HG03439 (cell line): ENCODE measurements around the gene PTPRT.

Source experiments
- ATAC-seq: cut with Tn5 transposase; IDR thresholded peaks from one replicate; pipeline ENCODE4 v1.9.1; 2021; ENCODE audit warnings: mild to moderate bottlenecking, moderate library complexity; ENCODE audit not compliant: unreplicated experiment

The PTPRT gene

GRCh38 chr20:42740226-42740870 is 449.4 kb downstream of the PTPRT start:
- ATAC-seq: no peak

DNA sequence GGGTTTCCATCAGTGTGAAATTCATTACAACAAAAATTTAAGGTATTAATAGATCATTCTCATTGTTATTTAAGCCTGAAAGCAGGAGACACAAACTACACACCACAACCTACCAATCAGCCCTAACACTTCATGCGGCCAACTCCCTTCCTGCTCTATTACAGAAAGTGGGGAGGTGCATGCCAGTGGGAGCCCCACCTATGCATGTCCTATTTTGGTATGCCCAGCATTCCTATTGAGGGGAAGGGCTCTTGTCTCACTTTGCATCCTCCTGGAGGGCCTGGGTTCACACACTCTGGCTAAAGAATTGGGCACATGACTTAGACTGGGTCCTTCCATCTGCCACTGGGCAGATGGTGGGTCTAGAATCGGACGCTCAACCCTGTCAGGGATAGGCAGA is 450.0 kb downstream of the PTPRT start:
- no peak for ATAC-seq

DNA sequence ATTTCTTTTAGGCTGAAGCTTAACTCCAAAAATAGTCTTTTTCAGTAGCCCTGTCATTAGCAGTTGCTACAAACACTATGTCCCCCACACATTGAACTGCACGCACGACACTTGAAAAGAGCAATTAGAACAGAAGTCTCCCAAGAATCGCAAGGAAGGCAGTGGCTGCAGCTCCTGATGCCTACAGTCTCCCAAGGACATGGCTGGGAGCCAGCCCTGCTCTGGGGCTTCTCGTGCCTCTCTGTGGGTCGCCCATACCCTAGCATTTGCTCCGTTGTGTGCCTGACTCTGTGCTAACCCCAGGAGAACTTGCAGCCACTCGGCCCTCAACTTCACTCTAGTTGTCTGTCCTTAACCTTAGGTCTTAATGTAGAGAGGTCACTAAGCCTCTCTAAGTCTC is 454.2 kb downstream of the PTPRT start:
- ATAC-seq: no peak

DNA sequence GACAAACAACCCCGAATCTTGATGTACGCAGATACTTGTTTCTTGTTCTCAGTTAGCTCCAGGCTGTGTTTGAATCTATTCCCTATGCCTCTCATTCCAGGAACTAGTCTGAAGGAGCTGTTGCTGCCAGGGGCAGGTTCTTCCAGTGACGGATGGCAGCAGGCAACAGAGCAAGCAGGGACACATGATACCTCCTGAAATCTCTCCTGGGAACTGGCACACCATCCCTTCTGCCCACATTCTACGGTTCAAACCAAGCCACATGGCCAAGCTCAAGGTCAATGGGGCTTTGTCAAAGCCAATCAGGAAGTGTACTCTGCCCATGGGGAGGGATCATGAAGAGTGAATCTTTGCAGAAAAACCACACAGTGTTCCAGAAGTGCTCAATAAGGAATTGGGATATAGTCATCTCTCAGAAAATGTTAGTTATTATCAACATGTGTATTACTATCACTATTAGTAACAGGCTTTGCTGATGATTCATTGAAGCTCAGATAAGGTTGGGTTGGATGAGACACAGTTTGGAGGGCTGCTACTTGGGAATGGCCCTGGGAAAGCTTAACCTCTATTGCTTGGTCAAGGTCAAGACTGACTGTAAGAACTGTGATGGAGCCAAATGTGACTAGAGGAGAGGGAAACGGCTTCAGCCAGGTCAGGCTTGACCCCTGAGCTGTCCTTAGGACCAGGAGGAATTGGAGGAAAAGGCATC is 454.9 kb downstream of the PTPRT start:
- ATAC-seq: no peak

GRCh38 chr20:42721923-42722322 is 467.8 kb downstream of the PTPRT start:
- ATAC-seq: no peak

GRCh38 chr20:42714298-42715141 is 475.2 kb downstream of the PTPRT start:
- ATAC-seq: no peak

DNA sequence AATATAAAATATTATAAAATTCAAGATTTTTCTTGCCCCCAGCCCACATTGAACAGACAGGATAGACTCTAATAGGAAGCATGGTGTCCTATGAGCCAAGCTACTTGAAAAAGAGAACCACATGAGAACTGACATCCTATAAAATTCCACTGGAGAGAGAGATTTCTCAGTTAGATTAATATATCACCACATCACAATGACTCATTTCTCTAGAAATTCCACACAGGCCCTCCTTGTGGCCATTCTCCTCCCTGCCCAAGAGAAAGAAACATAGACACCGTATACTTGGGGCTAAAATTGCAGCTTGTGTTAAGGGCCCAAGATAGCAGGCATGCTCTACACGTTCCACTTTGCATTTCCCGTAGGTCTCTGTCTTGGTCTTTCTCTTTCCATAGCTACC is 481.4 kb downstream of the PTPRT start:
- ATAC-seq: no peak

DNA sequence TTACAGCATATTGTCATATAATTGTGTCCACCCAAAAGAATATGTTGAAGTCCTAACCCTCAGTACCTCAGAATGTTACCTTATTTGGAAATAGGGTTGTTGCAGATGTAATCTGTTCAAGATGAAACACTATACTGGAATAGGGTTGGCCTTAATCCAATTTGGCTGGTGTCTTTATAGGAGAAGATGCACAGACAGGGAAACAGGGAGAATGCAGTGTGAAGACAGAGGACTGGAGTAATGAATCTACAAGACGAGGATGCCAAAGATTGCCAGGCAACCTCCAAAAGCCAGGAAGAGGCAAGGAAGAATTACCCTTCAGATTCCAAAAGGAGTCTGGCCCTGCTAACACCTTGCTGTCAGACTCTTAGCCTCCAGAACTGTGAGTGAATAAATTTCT is 482.9 kb downstream of the PTPRT start:
- ATAC-seq: no peak

- ATAC-seq: no peak
Measured at GRCh38 chr20:42705550-42705949, 484.2 kb downstream of the PTPRT start.

DNA sequence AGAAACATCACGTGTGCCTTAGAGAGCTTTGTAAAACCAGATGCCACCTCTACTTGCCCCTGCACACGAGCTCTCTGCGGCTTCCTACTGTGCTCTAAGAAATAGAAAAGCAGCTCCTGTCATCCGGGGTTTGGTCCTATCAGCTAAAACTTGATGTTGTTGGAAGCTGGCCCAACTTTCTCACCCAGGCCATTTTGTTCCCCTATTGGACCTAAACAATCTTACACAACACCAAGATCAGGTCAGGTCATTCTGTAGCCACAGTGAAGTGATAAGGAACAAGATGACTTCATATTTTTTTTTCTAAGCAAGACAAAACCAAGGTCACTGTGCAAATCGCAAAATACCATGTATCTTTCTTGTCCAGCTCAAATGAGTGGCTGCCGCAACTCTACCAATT is 486.0 kb downstream of the PTPRT start:
- no peak for ATAC-seq

GRCh38 chr20:42701948-42702347 is 487.8 kb downstream of the PTPRT start:
- no peak for ATAC-seq

DNA sequence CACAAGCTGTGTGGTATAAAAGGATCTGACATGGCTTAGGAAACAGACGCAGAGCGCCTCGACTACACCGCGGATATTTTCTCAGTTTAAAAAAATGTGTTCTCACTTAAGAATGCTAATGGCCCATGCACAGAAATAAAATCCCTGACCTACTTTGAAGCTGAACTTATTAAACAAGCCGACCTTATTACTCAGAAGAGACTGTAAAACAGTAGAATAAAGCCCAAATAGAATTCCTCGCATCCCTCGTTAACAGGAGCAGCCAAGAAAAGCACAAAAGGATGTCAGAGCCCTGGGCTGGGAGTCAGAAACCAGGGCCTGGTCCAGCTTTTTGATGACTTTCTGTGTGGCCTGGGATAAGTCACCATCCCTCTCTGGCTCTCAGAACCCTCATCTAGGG is 489.3 kb downstream of the PTPRT start:
- no peak for ATAC-seq

- ATAC-seq: no peak
Measured at GRCh38 chr20:42697962-42698361, 491.7 kb downstream of the PTPRT start.

DNA sequence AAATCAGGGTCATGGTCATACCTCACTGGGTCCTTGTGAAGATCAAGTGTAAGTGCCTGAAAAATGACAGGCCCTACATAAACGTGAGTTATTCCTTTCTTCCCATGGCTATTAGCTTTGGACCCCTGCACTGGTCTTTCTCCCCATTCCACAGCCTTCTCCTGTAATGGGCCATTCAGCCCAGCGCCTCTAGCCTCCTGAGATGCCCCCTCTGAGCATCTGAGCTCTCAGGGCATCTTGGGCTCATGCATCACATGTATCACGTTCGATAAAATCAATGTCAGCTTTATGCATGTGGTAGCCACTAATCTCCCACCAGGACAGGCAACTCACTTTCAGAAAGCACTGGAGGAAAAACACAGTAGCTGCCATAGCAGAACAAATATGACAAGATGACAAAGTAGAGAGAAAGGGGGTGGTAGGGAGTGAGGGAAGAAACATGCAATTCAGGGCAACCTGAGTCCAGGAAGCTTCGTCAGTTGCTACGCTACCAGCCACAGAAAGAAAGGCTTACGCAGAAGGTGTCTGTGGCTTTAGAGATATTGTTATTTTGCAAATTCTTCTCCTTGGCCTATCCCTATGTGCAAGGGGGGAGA is 498.8 kb downstream of the PTPRT start:
- no peak for ATAC-seq

DNA sequence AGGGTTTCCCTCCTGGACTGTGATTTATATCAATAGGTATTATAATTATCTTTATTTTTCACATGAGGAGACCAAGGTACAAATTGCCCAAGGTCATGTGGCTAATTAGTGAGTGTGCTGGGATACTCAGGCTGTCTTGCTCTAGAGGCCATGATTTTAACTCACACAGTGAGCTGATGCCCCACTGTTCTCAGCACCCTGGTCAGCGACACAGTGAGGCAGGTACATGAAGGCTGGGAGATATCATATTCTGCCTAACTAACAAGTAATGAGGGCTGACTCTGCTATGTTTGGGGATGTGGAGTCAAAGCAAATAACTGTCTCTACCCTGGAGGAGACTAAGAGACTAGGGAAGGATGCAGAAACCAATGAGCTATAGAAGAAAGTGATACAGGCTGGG is 501.1 kb downstream of the PTPRT start:
- no peak for ATAC-seq

GRCh38 chr20:42686057-42686456 is 503.6 kb downstream of the PTPRT start:
- no peak for ATAC-seq

- ATAC-seq: no peak
Measured at GRCh38 chr20:42678895-42679294, 510.8 kb downstream of the PTPRT start.

GRCh38 chr20:42656130-42656529 is 533.6 kb downstream of the PTPRT start:
- ATAC-seq: no peak

DNA sequence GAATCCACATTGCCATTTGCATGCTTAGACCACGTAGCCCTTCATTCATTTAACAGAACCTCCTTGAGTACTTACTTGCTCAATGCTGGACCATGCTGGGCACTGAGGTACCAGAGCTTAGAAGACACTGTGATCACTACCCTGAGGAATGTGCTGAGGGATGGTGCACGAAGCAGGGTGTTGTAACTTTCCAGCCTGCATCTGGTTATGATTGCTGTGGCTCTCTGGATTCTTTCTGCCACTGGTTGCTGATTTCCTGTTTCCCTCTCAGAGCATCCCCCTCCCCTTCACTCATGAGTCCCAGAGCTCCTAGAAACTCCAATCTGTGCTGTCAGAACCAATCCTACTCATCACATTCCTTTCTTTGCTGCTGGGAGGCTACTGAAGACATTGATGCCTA is 537.4 kb downstream of the PTPRT start:
- ATAC-seq: no peak

- ATAC-seq: no peak
Measured at GRCh38 chr20:42650191-42650746, 539.4 kb downstream of the PTPRT start.

DNA sequence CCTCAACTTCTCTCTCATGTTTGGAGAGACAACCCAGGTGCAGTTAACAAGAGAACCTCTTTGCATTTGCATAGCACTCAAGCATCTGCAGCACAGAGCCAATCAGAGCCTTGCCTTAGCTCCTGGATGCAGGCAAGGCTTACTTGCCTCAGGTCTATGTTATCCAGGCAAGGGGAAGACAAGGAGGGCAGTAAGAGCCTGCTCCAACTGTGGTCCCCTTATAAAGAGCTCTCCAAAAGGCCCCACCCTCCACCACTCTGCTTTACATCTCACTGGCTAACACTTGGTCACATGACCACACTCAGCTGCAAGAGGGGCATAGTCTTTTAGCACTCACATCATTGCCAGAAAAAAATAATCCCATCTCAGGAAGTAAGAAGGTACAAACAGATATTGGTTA is 540.0 kb downstream of the PTPRT start:
- no peak for ATAC-seq
